Measurements from ENCODE around the gene MPHOSPH10. TPM values are rescaled to one million over a fixed set of nuclear protein-coding genes. Genes with fewer than 3 reads are reported as not detected.
A peak's percentile ranks its signal among the peaks of the same experiment; 100 is the strongest.
"Not testable (repeated sequence)": the region's sequence is repeated elsewhere in the genome, so short reads cannot be mapped to it uniquely, and the experiment has no call there.

The MPHOSPH10 gene
- total RNA-seq: 10 to 100 TPM; 17.9 to 38.2 (median 22.4) TPM

GRCh38 chr2:71130152-71130904 lies at the start of gene MPHOSPH10, which contains the start of gene MCEE:
MPHOSPH10 (plus strand) TSS chr2:71130634; CDS start chr2:71130666, 32 bp downstream.
MCEE (minus strand) TSS chr2:71130229; CDS start chr2:71130219, 10 bp downstream.
- ATAC-seq (ENCODE audit: low FRiP score): peak; percentile 98
- TF ChIP-seq CTCF (IDR thresholded peaks at IDR 0.05): no peak

GRCh38 chr2:71082402-71083252 lies 47.8 kb upstream of the MPHOSPH10 start:
- ATAC-seq (ENCODE audit: low FRiP score): no peak
- no peak for DNase-seq (ENCODE audit: low spot score)
- no peak for TF ChIP-seq CTCF (IDR thresholded peaks at IDR 0.05)

More at GRCh38 chr2:71130152-71130904, at the start of gene MPHOSPH10, which contains the start of gene MCEE:
- peak; percentile 65 for DNase-seq (ENCODE audit: low spot score)

GRCh38 chr2:71083297-71083696 lies 47.1 kb upstream of the MPHOSPH10 start:
- not testable (repeated sequence) for ATAC-seq (ENCODE audit: low FRiP score)

GRCh38 chr2:71083752-71084312 lies 46.6 kb upstream of the MPHOSPH10 start:
- not testable (repeated sequence) for DNase-seq (ENCODE audit: low spot score); ATAC-seq (ENCODE audit: low FRiP score)

More at GRCh38 chr2:71083297-71083696, 47.1 kb upstream of the MPHOSPH10 start:
- not testable (repeated sequence) for DNase-seq (ENCODE audit: low spot score)

- DNase-seq (ENCODE audit: low spot score); ATAC-seq (ENCODE audit: low FRiP score): not testable (repeated sequence)
Observed at GRCh38 chr2:71085325-71086003, 45.0 kb upstream of the MPHOSPH10 start.

GRCh38 chr2:71089475-71089874 lies 41.0 kb upstream of the MPHOSPH10 start:
- not testable (repeated sequence) for DNase-seq (ENCODE audit: low spot score); ATAC-seq (ENCODE audit: low FRiP score)

- DNase-seq (ENCODE audit: low spot score); ATAC-seq (ENCODE audit: low FRiP score): not testable (repeated sequence)
Observed at GRCh38 chr2:71091808-71092207, 38.6 kb upstream of the MPHOSPH10 start.

GRCh38 chr2:71092491-71093260 lies 37.8 kb upstream of the MPHOSPH10 start:
- DNase-seq (ENCODE audit: low spot score); ATAC-seq (ENCODE audit: low FRiP score): not testable (repeated sequence)

- ATAC-seq (ENCODE audit: low FRiP score) (no peak), DNase-seq (ENCODE audit: low spot score) (no peak)
- TF ChIP-seq CTCF (IDR thresholded peaks at IDR 0.05): no peak
Observed at GRCh38 chr2:71100195-71100964, 30.1 kb upstream of the MPHOSPH10 start.
